NB4 (cell line): ENCODE measurements around the gene IMPDH1.

Source experiments
- POLR2A ChIP-seq: IDR thresholded peaks from 2 replicates; pipeline ENCODE4 v1.6.1; 2011; ENCODE audit warnings: mild to moderate bottlenecking; ENCODE audit not compliant: insufficient read length; ENCODE audit errors: extremely low read depth
- TF ChIP-seq, protein P1 (sequence below): IDR thresholded peaks from one replicate; pipeline ENCODE4 v1.5.1; 2012; ENCODE audit warnings: low read depth, low read length

DNA sequence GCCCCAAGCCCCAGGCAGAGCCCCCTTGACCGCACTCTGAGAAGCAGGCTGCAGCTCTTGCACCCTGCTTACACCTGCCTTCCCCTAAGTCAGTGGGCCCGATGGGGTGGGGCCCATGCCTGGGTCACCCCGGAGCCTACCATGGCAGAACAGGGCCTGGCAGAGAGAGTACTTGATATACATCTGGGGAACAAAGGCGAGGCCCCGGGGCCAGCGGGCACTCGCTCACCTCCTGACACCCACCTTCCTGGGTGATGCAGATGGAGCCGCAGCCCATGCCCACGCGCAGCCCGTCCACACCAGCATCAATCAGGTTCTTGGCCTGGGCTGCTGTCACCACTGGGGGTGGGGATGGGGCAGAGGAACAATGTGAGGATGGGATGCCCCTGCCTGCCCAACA is 13.4 kb downstream of the IMPDH1 start:
- TF ChIP-seq POLR2A, result no peak
- TF ChIP-seq, protein P1, sequence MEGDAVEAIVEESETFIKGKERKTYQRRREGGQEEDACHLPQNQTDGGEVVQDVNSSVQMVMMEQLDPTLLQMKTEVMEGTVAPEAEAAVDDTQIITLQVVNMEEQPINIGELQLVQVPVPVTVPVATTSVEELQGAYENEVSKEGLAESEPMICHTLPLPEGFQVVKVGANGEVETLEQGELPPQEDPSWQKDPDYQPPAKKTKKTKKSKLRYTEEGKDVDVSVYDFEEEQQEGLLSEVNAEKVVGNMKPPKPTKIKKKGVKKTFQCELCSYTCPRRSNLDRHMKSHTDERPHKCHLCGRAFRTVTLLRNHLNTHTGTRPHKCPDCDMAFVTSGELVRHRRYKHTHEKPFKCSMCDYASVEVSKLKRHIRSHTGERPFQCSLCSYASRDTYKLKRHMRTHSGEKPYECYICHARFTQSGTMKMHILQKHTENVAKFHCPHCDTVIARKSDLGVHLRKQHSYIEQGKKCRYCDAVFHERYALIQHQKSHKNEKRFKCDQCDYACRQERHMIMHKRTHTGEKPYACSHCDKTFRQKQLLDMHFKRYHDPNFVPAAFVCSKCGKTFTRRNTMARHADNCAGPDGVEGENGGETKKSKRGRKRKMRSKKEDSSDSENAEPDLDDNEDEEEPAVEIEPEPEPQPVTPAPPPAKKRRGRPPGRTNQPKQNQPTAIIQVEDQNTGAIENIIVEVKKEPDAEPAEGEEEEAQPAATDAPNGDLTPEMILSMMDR, result no peak
